Tibial artery (tissue), 4 donors: ENCODE measurements around the gene SYNPR.

Experiments used
- DNase-seq, 2 donors: peaks; one replicate each; pipeline ENCODE4 v3.0.0-alpha.2; 2019
- H3K27ac ChIP-seq, 2 donors: fragments of 200-600 bp; sonication (generic) in 1 of 2; 1 replicate in 1 of 2; 2 replicates in 1 of 2; pipeline ENCODE4 v1.5.1; 2018 to 2019; ENCODE audit warnings: mild to moderate bottlenecking in 1 of 2
- H3K27me3 ChIP-seq, 2 donors: fragments of 200-600 bp; sonication (generic) in 1 of 2; one replicate each; pipeline versions ENCODE4 v1.5.1 to v1.6.0; 2016 to 2019
- H3K36me3 ChIP-seq, 3 donors: fragments of 200-600 bp; sonication (generic) in 2 of 3; one replicate each; pipeline ENCODE4 v1.5.1; 2016 to 2019; ENCODE audit warnings: mild to moderate bottlenecking in 2 of 3
- H3K4me1 ChIP-seq, 4 donors: fragments of 200-600 bp; sonication (generic) in 2 of 4; 1 replicate in 3 of 4; 2 replicates in 1 of 4; pipeline ENCODE4 v1.5.1; 2016 to 2019
- H3K4me3 ChIP-seq, 2 donors: fragments of 200-600 bp; sonication (generic) in 1 of 2; 1 replicate in 1 of 2; 2 replicates in 1 of 2; pipeline ENCODE4 v1.5.1; 2018 to 2019; ENCODE audit warnings: mild to moderate bottlenecking in 2 of 2
- H3K9me3 ChIP-seq, 3 donors: fragments of 200-600 bp; sonication (generic) in 1 of 3; one replicate each; pipeline ENCODE4 v1.5.1; 2016 to 2019
- CTCF ChIP-seq, 2 experiments: fragments of 200-600 bp in 1 of 2; fragments of 450-650 bp in 1 of 2; IDR thresholded peaks; one replicate each; pipeline ENCODE4 v1.5.1; 2017 to 2019; ENCODE audit warnings: antibody characterized with exemption in 2 of 2, mild to moderate bottlenecking in 1 of 2, moderate library complexity in 1 of 2
- intact Hi-C: fragments of 100-400 bp; cut with DNase I; formaldehyde crosslinking; loops from one replicate; pipeline ENCODE4 v1.15.0; 2023; ENCODE audit warnings: low total_unique reads

The SYNPR gene

GRCh38 chr3:63450634-63451363 is 172.7 kb downstream of the SYNPR start:
- Histone ChIP-seq H3K27me3 (no peaks in the 10 kb centered on the region), H3K27ac (no peak overlapping the region), H3K9me3 (no peaks in the 10 kb centered on the region), H3K36me3 (no peaks in the 10 kb centered on the region), H3K4me1 (no peaks in the 10 kb centered on the region), H3K4me3 (no peak overlapping the region)
- no peak for DNase-seq
- TF ChIP-seq CTCF (IDR thresholded peaks at IDR 0.05), result no peak
- intact Hi-C loops, result no loop called here

GRCh38 chr3:63456901-63457300 is 178.8 kb downstream of the SYNPR start:
- Histone ChIP-seq H3K36me3 (no peaks in the 10 kb centered on the region), H3K4me1 (no peaks in the 10 kb centered on the region), H3K9me3 (no peaks in the 10 kb centered on the region), H3K27ac (no peak overlapping the region), H3K27me3 (no peaks in the 10 kb centered on the region), H3K4me3 (no peak overlapping the region)
- intact Hi-C loops, result no loop called here
- DNase-seq, result no peak
- TF ChIP-seq CTCF (IDR thresholded peaks at IDR 0.05), result no peak

GRCh38 chr3:63458405-63458804 is 180.3 kb downstream of the SYNPR start:
- Histone ChIP-seq H3K9me3 (no peaks in the 10 kb centered on the region), H3K4me3 (no peak overlapping the region), H3K36me3 (no peaks in the 10 kb centered on the region), H3K4me1 (no peaks in the 10 kb centered on the region), H3K27ac (no peak overlapping the region), H3K27me3 (no peaks in the 10 kb centered on the region)
- DNase-seq, result no peak
- intact Hi-C loops, result no loop called here
- TF ChIP-seq CTCF (IDR thresholded peaks at IDR 0.05), result no peak

- Histone ChIP-seq H3K27me3 (no peaks in the 10 kb centered on the region), H3K4me1 (no peaks in the 10 kb centered on the region), H3K4me3 (no peak overlapping the region), H3K27ac (no peak overlapping the region), H3K36me3 (no peaks in the 10 kb centered on the region), H3K9me3 (peaks cover 0 to 5% (median 0%) of the 10 kb centered on the region in 3 donors)
- no peak for DNase-seq
- no peak for TF ChIP-seq CTCF (IDR thresholded peaks at IDR 0.05)
- intact Hi-C loops, result no loop called here
Observed at GRCh38 chr3:63462732-63463131, 184.6 kb downstream of the SYNPR start.

GRCh38 chr3:63467392-63467791 is 189.3 kb downstream of the SYNPR start:
- intact Hi-C loops, result no loop called here
- DNase-seq, result no peak

More at GRCh38 chr3:63467392-63467791, 189.3 kb downstream of the SYNPR start:
- H3K27me3 ChIP-seq, result no peaks in the 10 kb centered on the region
- peaks cover 0 to 5% (median 0%) of the 10 kb centered on the region in 3 donors for H3K9me3 ChIP-seq
- H3K4me3 ChIP-seq, result no peak overlapping the region
- no peak for TF ChIP-seq CTCF (IDR thresholded peaks at IDR 0.05)
- H3K4me1 ChIP-seq, result no peaks in the 10 kb centered on the region
- no peak overlapping the region for H3K27ac ChIP-seq
- H3K36me3 ChIP-seq, result no peaks in the 10 kb centered on the region
